HG02678 (cell line): ENCODE data around the gene NTRK2.
"Not testable (repeated sequence)": the region's sequence is repeated elsewhere in the genome, so short reads cannot be mapped to it uniquely, and the experiment has no call there.

Source experiments
- ATAC-seq: cut with Tn5 transposase; IDR thresholded peaks from one replicate; pipeline ENCODE4 v1.9.1; 2021; ENCODE audit warnings: mild to moderate bottlenecking, moderate library complexity; ENCODE audit not compliant: unreplicated experiment

NTRK2 gene

GRCh38 chr9:85042981-85043647, 373.6 kb downstream of the NTRK2 start:
- ATAC-seq, result no peak

- no peak for ATAC-seq
Measured at GRCh38 chr9:85045271-85045670, 375.7 kb downstream of the NTRK2 start.

GRCh38 chr9:85046475-85046874, 376.9 kb downstream of the NTRK2 start:
- ATAC-seq, result no peak

- ATAC-seq, result no peak
Measured at GRCh38 chr9:85053206-85053786, 383.8 kb downstream of the NTRK2 start.

GRCh38 chr9:85054017-85054416, 384.5 kb downstream of the NTRK2 start:
- ATAC-seq, result no peak

- ATAC-seq, result peak; percentile 73
Measured at GRCh38 chr9:85055506-85056202, 386.1 kb downstream of the NTRK2 start.

- ATAC-seq, result peak; percentile 68
Measured at GRCh38 chr9:85056203-85056572, 386.7 kb downstream of the NTRK2 start.

GRCh38 chr9:85061969-85062368, 392.4 kb downstream of the NTRK2 start:
- no peak for ATAC-seq

GRCh38 chr9:85062385-85063022, 393.0 kb downstream of the NTRK2 start:
- no peak for ATAC-seq

GRCh38 chr9:85064811-85065371, 395.4 kb downstream of the NTRK2 start:
- no peak for ATAC-seq

GRCh38 chr9:85067792-85068191, 398.3 kb downstream of the NTRK2 start:
- ATAC-seq, result peak; percentile 62

- not testable (repeated sequence) for ATAC-seq
Measured at GRCh38 chr9:85069421-85069820, 399.9 kb downstream of the NTRK2 start.
